Activated CD4-positive, alpha-beta T cell treated with anti-CD3 and anti-CD28 coated beads, Interleukin-2, amount 50 U/mL, for 48 hours (primary cell): ENCODE data around the gene PLPPR4.
"Not testable (repeated sequence)": the region's sequence is repeated elsewhere in the genome, so short reads cannot be mapped to it uniquely, and the experiment has no call there.

Experiments used
- DNase-seq, 2 experiments: peaks; one replicate each; pipeline ENCODE4 v3.0.0-alpha.2; 2020

Gene PLPPR4

GRCh38 chr1:99269321-99269720 is 5.0 kb downstream of the PLPPR4 start:
- no peak for DNase-seq

- DNase-seq: no peak
These were observed 6.4 kb downstream of the PLPPR4 start for GRCh38 chr1:99270646-99271045.

- no peak for DNase-seq
These were observed 7.0 kb downstream of the PLPPR4 start for GRCh38 chr1:99271249-99271648.

GRCh38 chr1:99277066-99277465 is 12.8 kb downstream of the PLPPR4 start:
- DNase-seq: no peak

- DNase-seq: no peak
These were observed 15.2 kb downstream of the PLPPR4 start for GRCh38 chr1:99279525-99279924.

- no peak for DNase-seq
These were observed 16.8 kb downstream of the PLPPR4 start for GRCh38 chr1:99281105-99281504.

GRCh38 chr1:99282536-99282935 is 18.2 kb downstream of the PLPPR4 start:
- no peak for DNase-seq

GRCh38 chr1:99283521-99283920 is 19.2 kb downstream of the PLPPR4 start:
- DNase-seq: not testable (repeated sequence)

- no peak for DNase-seq
These were observed 28.6 kb downstream of the PLPPR4 start for GRCh38 chr1:99292886-99293285.

GRCh38 chr1:99297923-99298322 is 33.6 kb downstream of the PLPPR4 start:
- no peak for DNase-seq

- no peak for DNase-seq
These were observed 40.5 kb downstream of the PLPPR4 start for GRCh38 chr1:99304725-99305282.

- no peak for DNase-seq
These were observed 41.3 kb downstream of the PLPPR4 start for GRCh38 chr1:99305626-99306025.

GRCh38 chr1:99306056-99306455 is 41.8 kb downstream of the PLPPR4 start:
- DNase-seq: no peak

GRCh38 chr1:99306644-99307043 is 42.4 kb downstream of the PLPPR4 start:
- DNase-seq: no peak

- DNase-seq: no peak
These were observed 51.0 kb downstream of the PLPPR4 start for GRCh38 chr1:99315305-99315704.

GRCh38 chr1:99326215-99326949 is 62.1 kb downstream of the PLPPR4 start:
- no peak for DNase-seq

- no peak for DNase-seq
These were observed 63.1 kb downstream of the PLPPR4 start for GRCh38 chr1:99327357-99327756.

GRCh38 chr1:99328171-99328570 is 63.9 kb downstream of the PLPPR4 start:
- DNase-seq: no peak

GRCh38 chr1:99331083-99331482 is 66.8 kb downstream of the PLPPR4 start:
- DNase-seq: no peak

- DNase-seq: no peak
These were observed 67.3 kb downstream of the PLPPR4 start for GRCh38 chr1:99331636-99332035.

GRCh38 chr1:99332561-99332960 is 68.3 kb downstream of the PLPPR4 start:
- no peak for DNase-seq

- DNase-seq: no peak
These were observed 70.7 kb downstream of the PLPPR4 start for GRCh38 chr1:99334991-99335390.

- DNase-seq: no peak
These were observed 82.9 kb downstream of the PLPPR4 start for GRCh38 chr1:99347041-99347684.

- DNase-seq: no peak
These were observed 84.3 kb downstream of the PLPPR4 start for GRCh38 chr1:99348397-99349132.
